ENCODE data around the gene GPER1.

GRCh38 chr7:1053816-1054370 lies 34.0 kb upstream of the GPER1 start:
- TF ChIP-seq POLR2AphosphoS5 (IDR thresholded peaks at IDR 0.05) (no peak), CTCF (IDR thresholded peaks at IDR 0.05) (no peak), POLR2A (IDR thresholded peaks at IDR 0.05; ENCODE audit: low read depth) (no peak)
